Smooth muscle cell (in vitro differentiated cells): ENCODE results near the gene TIMM21. TPM values are rescaled to one million over a fixed set of nuclear protein-coding genes. Genes with fewer than 3 reads are reported as not detected.

Experiments used
- DNase-seq: peaks from one replicate; lab custom pipeline; 2025; ENCODE audit not compliant: unreplicated experiment; lab: John Stamatoyannopoulos, UW
- H2AFZ ChIP-seq: fragments of 200-600 bp; sonication (generic); 2 replicates; pipeline ENCODE4 v1.6.0; 2016; ENCODE audit warnings: antibody characterized with exemption, low read depth, mild to moderate bottlenecking
- H3F3A ChIP-seq: fragments of 200-600 bp; sonication (generic); 2 replicates; pipeline ENCODE4 v1.6.0; 2017; ENCODE audit warnings: antibody characterized with exemption, low read depth
- H3K27ac ChIP-seq: fragments of 200-600 bp; sonication (generic); 2 replicates; pipeline ENCODE4 v1.5.1; 2016; ENCODE audit warnings: low read depth, mild to moderate bottlenecking
- H3K27me3 ChIP-seq: fragments of 200-600 bp; sonication (generic); 2 replicates; pipeline ENCODE4 v1.6.1; 2016; ENCODE audit warnings: low read depth, mild to moderate bottlenecking
- H3K36me3 ChIP-seq: fragments of 200-600 bp; sonication (generic); 2 replicates; pipeline ENCODE4 v1.5.1; 2016; ENCODE audit warnings: low read depth
- H3K4me1 ChIP-seq: fragments of 200-600 bp; sonication (generic); 2 replicates; pipeline ENCODE4 v1.5.1; 2016; ENCODE audit warnings: low read depth
- H3K4me2 ChIP-seq: fragments of 200-600 bp; sonication (generic); 2 replicates; pipeline ENCODE4 v1.6.0; 2016; ENCODE audit warnings: mild to moderate bottlenecking
- H3K4me3 ChIP-seq: fragments of 200-600 bp; sonication (generic); 2 replicates; pipeline ENCODE4 v1.5.1; 2016; ENCODE audit warnings: mild to moderate bottlenecking
- H3K79me2 ChIP-seq: fragments of 200-600 bp; sonication (generic); 2 replicates; pipeline ENCODE4 v1.6.0; 2016; ENCODE audit warnings: low read depth, mild to moderate bottlenecking
- H3K9ac ChIP-seq: fragments of 200-600 bp; sonication (generic); 2 replicates; pipeline ENCODE4 v1.6.0; 2016; ENCODE audit warnings: low read depth
- H3K9me3 ChIP-seq: fragments of 200-600 bp; sonication (generic); replicated peaks from 2 replicates; pipeline ENCODE4 v1.5.1; 2016; ENCODE audit warnings: low read depth
- H4K20me1 ChIP-seq: fragments of 200-600 bp; sonication (generic); 2 replicates; pipeline ENCODE4 v1.6.0; 2016; ENCODE audit warnings: low read depth
- WGBS: methylation state at CpG from one replicate; pipeline ENCODE4 v1.1.7; 2016; ENCODE audit warnings: low lambda C conversion rate; 5-methylcytosine and 5-hydroxymethylcytosine counted together
- polyA plus RNA-seq: library from polyadenylated mRNA; unstranded; fragments of >200 nt; fragmentation: Nextera tagmentation; extraction: Ambion mirVana; gene quantifications from 2 replicates; pipeline ENCODE4 v1.2.1, GENCODE V29; 2016
- total RNA-seq: library from RNA; depleted of rRNA; stranded (reverse); fragments of >200 nt; gene quantifications from 2 replicates; pipeline ENCODE4 v1.2.3, GENCODE V29; 2014
- TF ChIP-seq, protein P1 (sequence below): fragments of 200-600 bp; sonication (generic); IDR thresholded peaks from 2 replicates; pipeline ENCODE4 v1.5.1; 2017; ENCODE audit warnings: borderline replicate concordance, mild to moderate bottlenecking, antibody characterized with exemption; ENCODE audit not compliant: insufficient read depth, poor library complexity, severe bottlenecking

The TIMM21 gene
- total and polyA plus RNA-seq, 2 experiments from 2014 or later: 27.6 to 72.6 TPM

DNA sequence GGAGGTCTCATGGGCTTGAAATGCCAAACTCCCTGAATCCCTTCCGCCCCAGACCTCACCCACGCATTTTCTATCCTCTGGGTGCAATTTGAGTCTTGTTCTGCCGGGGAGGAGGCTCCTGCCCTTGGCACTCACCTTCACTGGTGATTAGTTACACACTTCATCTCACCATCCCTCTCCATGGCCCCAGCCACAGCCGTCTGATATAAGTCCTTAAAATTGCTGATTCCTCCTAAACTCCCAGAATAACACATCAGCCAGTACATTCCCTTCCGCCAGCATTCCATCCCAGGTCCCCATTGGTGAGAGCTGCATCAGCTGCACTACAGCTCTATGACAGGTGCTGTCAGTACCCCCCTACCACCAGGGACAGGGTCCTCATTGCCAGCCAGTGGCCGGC is 3.9 kb downstream of the TIMM21 start:
- Histone ChIP-seq H3K4me2 (no peak overlapping the region), H3K9me3 (no peaks in the 10 kb centered on the region), H3K9ac (no peak overlapping the region), H3K27ac (no peak overlapping the region), H3K4me3 (no peak overlapping the region), H4K20me1 (peaks cover 10% of the 10 kb centered on the region), H3K4me1 (peaks cover 10% of the 10 kb centered on the region), H2AFZ (no peak overlapping the region), H3K79me2 (peaks cover 35% of the 10 kb centered on the region), H3K36me3 (peaks cover 17% of the 10 kb centered on the region), H3K27me3 (no peaks in the 10 kb centered on the region), H3F3A (peaks cover 1% of the 10 kb centered on the region)
- no peak for DNase-seq
- WGBS: 94% methylated on average over 6 of the region's 6 CpGs
- TF ChIP-seq, protein P1, sequence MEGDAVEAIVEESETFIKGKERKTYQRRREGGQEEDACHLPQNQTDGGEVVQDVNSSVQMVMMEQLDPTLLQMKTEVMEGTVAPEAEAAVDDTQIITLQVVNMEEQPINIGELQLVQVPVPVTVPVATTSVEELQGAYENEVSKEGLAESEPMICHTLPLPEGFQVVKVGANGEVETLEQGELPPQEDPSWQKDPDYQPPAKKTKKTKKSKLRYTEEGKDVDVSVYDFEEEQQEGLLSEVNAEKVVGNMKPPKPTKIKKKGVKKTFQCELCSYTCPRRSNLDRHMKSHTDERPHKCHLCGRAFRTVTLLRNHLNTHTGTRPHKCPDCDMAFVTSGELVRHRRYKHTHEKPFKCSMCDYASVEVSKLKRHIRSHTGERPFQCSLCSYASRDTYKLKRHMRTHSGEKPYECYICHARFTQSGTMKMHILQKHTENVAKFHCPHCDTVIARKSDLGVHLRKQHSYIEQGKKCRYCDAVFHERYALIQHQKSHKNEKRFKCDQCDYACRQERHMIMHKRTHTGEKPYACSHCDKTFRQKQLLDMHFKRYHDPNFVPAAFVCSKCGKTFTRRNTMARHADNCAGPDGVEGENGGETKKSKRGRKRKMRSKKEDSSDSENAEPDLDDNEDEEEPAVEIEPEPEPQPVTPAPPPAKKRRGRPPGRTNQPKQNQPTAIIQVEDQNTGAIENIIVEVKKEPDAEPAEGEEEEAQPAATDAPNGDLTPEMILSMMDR: no peak

DNA sequence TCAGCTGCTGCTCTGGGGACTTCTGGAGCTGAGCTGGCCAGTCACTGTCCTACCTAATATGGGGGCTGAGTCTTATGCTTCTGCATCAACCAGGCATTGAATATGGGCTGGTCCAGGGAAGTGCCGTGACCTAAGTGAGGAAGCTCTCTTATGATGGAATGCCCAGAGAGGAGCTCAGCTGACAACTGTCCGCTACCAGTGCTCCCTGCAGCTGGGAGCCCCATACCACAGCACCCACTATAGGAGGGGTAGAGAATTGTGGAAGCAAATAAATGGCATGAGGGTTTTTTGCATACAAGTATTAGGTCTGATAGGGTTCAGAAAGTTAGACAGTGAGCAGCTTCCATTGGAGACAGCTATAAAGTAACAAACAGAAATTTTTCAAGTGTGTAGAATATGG is 4.5 kb downstream of the TIMM21 start:
- no peaks in the 10 kb centered on the region for H3K27me3 ChIP-seq
- WGBS: 100% methylated on average over 2 of the region's 2 CpGs
- no peak overlapping the region for H3K4me2 ChIP-seq
- no peak overlapping the region for H2AFZ ChIP-seq
- no peak overlapping the region for H3K4me3 ChIP-seq
- peaks cover 10% of the 10 kb centered on the region for H3K4me1 ChIP-seq
- DNase-seq: no peak
- peaks cover 10% of the 10 kb centered on the region for H4K20me1 ChIP-seq
- H3K36me3 ChIP-seq: peaks cover 19% of the 10 kb centered on the region
- H3K9ac ChIP-seq: no peak overlapping the region
- H3K79me2 ChIP-seq: peaks cover 35% of the 10 kb centered on the region
- no peaks in the 10 kb centered on the region for H3F3A ChIP-seq
- H3K27ac ChIP-seq: no peak overlapping the region
- no peaks in the 10 kb centered on the region for H3K9me3 ChIP-seq
- TF ChIP-seq, protein P1: no peak

DNA sequence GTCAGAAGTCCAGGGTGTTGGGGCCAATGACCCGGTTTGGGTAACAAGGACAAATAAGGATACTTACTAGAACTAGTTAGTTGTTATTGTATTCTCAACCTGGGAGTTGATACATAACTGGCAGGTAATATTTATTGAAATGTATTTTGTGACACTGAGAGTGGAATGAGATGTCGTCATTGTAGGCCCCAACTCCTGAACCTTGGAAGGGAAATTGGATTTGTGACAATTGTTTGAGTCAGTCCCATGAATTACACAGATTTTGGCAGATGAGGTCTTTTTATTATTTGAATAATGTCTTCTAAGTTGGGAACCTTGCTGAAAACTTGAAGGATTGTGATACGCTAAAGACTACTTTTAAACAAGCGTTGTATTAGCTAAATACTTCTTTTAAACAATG is 5.1 kb downstream of the TIMM21 start:
- H3K9ac ChIP-seq: no peak overlapping the region
- no peaks in the 10 kb centered on the region for H3K27me3 ChIP-seq
- TF ChIP-seq, protein P1: no peak
- H3K9me3 ChIP-seq: no peaks in the 10 kb centered on the region
- H3K4me1 ChIP-seq: peaks cover 10% of the 10 kb centered on the region
- peaks cover 10% of the 10 kb centered on the region for H4K20me1 ChIP-seq
- no peak overlapping the region for H3K4me3 ChIP-seq
- H3K4me2 ChIP-seq: no peak overlapping the region
- WGBS: 95% methylated on average over 4 of the region's 4 CpGs
- no peak for DNase-seq
- H3K27ac ChIP-seq: no peak overlapping the region
- no peak overlapping the region for H2AFZ ChIP-seq
- H3K79me2 ChIP-seq: peaks cover 35% of the 10 kb centered on the region
- H3F3A ChIP-seq: no peaks in the 10 kb centered on the region
- peaks cover 19% of the 10 kb centered on the region for H3K36me3 ChIP-seq

DNA sequence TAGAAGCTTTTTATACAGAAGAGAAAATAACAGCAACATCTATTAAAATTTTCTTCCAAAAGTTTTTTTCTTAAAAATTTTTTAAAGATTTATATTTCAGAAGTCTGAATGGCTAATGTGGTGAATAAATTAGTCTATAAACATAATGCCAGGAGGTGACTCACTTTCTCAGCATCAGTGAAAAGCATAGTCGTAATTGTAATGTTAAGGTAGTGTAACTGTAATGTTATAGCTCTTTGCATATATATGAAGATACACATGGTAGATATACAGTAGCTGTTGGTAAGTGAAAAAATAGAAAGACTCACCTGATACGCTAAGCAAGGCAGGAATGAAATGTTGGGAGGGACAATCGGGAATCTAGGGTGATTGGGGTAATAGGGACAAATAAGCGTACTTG is 5.5 kb downstream of the TIMM21 start:
- Histone ChIP-seq H3K9ac (no peak overlapping the region), H4K20me1 (peaks cover 10% of the 10 kb centered on the region), H3F3A (no peaks in the 10 kb centered on the region), H3K79me2 (peaks cover 32% of the 10 kb centered on the region), H3K27ac (no peak overlapping the region), H3K4me3 (no peak overlapping the region), H3K9me3 (no peaks in the 10 kb centered on the region), H2AFZ (no peak overlapping the region), H3K4me1 (peaks cover 10% of the 10 kb centered on the region), H3K27me3 (no peaks in the 10 kb centered on the region), H3K4me2 (no peak overlapping the region), H3K36me3 (peaks cover 19% of the 10 kb centered on the region)
- TF ChIP-seq, protein P1: no peak
- 95% methylated on average over 4 of the region's 4 CpGs for WGBS
- no peak for DNase-seq
